Neural cell (in vitro differentiated cells): ENCODE measurements around the gene PARVB. TPM values are rescaled to one million over a fixed set of nuclear protein-coding genes. Genes with fewer than 3 reads are reported as not detected.

ENCODE experiments used
- H2AFZ ChIP-seq: fragments of 200-600, 300-800 bp; sonication (generic), shearing (Covaris generic); 2 replicates; pipeline ENCODE4 v1.6.0; 2014; ENCODE audit warnings: low read depth, mild to moderate bottlenecking, antibody characterized with exemption, low read length, moderate library complexity
- H3F3A ChIP-seq: fragments of 200-600 bp; shearing (Covaris generic); 2 replicates; pipeline ENCODE4 v1.6.1; 2016; ENCODE audit warnings: mild to moderate bottlenecking, moderate library complexity, mixed read lengths, antibody characterized with exemption, low read length; ENCODE audit not compliant: insufficient read depth, poor library complexity, severe bottlenecking
- H3K27ac ChIP-seq: fragments of 200-600, 300-800 bp; sonication (generic), shearing (Covaris generic); 2 replicates; pipeline ENCODE4 v1.5.1; 2014; ENCODE audit warnings: mild to moderate bottlenecking, low read length, moderate library complexity
- H3K27me3 ChIP-seq: fragments of 300-800, 200-600 bp; sonication (generic), shearing (Covaris generic); 2 replicates; pipeline ENCODE4 v1.6.0; 2014; ENCODE audit warnings: mild to moderate bottlenecking, low read depth, low read length, moderate library complexity; ENCODE audit not compliant: insufficient read depth
- H3K36me3 ChIP-seq: fragments of 300-800, 200-600 bp; sonication (generic), shearing (Covaris generic); 2 replicates; pipeline ENCODE4 v1.5.1; 2014; ENCODE audit warnings: mild to moderate bottlenecking, antibody characterized with exemption, low read length, moderate library complexity; ENCODE audit not compliant: insufficient read depth
- H3K4me2 ChIP-seq: fragments of 300-800, 200-600 bp; sonication (generic), shearing (Covaris generic); 2 replicates; pipeline ENCODE4 v1.6.0; 2014; ENCODE audit warnings: mild to moderate bottlenecking, low read length
- H3K4me3 ChIP-seq: fragments of 300-800, 200-600 bp; sonication (generic), shearing (Covaris generic); 2 replicates; pipeline ENCODE4 v1.5.1; 2014; ENCODE audit warnings: mild to moderate bottlenecking, low read length, moderate library complexity
- H3K79me2 ChIP-seq: fragments of 200-600 bp; shearing (Covaris generic); replicated peaks from 2 replicates; pipeline ENCODE4 v1.6.0; 2014; ENCODE audit warnings: mild to moderate bottlenecking, low read length, moderate library complexity; ENCODE audit not compliant: insufficient read depth
- H3K9ac ChIP-seq: fragments of 300-800, 200-600 bp; sonication (generic), shearing (Covaris generic); 2 replicates; pipeline ENCODE4 v1.6.1; 2016; ENCODE audit warnings: mild to moderate bottlenecking, low read length, mixed read lengths
- H3K9me2 ChIP-seq: fragments of 200-600 bp; shearing (Covaris generic); 2 replicates; pipeline ENCODE4 v1.6.1; 2016; ENCODE audit warnings: mild to moderate bottlenecking, low read length, mixed read lengths; ENCODE audit not compliant: insufficient read depth
- H3K9me3 ChIP-seq: fragments of 200-600, 300-800 bp; sonication (generic), shearing (Covaris generic); 2 replicates; pipeline ENCODE4 v1.6.1; 2016; ENCODE audit warnings: mild to moderate bottlenecking, mixed run types, low read length, moderate library complexity, mixed read lengths
- H4K20me1 ChIP-seq: fragments of 200-600 bp; shearing (Covaris generic); 2 replicates; pipeline ENCODE4 v1.6.1; 2016; ENCODE audit warnings: mild to moderate bottlenecking, mixed run types; ENCODE audit not compliant: insufficient read depth
- EP300 ChIP-seq: fragments of 450-650 bp; conservative IDR thresholded peaks from 2 replicates; pipeline ENCODE4 v1.6.1; 2014; ENCODE audit warnings: antibody characterized with exemption, mild to moderate bottlenecking, moderate library complexity; ENCODE audit not compliant: poor library complexity, severe bottlenecking
- EZH2 ChIP-seq: fragments of 200-600, 300-800 bp; shearing (Covaris generic), sonication (generic); IDR thresholded peaks from 2 replicates; pipeline ENCODE4 v1.6.1; 2014; ENCODE audit warnings: antibody characterized with exemption, low read length, borderline replicate concordance, mild to moderate bottlenecking; ENCODE audit not compliant: insufficient read depth, poor library complexity, severe bottlenecking
- MXI1 ChIP-seq: fragments of 450-650 bp; conservative IDR thresholded peaks from 2 replicates; pipeline ENCODE4 v1.6.1; 2014; ENCODE audit warnings: antibody characterized with exemption, mild to moderate bottlenecking; ENCODE audit not compliant: poor library complexity, severe bottlenecking
- POLR2AphosphoS5 ChIP-seq: IDR thresholded peaks from 2 replicates; pipeline ENCODE4 v1.6.1; 2012
- RAD21 ChIP-seq: fragments of 450-650 bp; conservative IDR thresholded peaks from 2 replicates; pipeline ENCODE4 v1.6.1; 2014; ENCODE audit warnings: antibody characterized with exemption, mild to moderate bottlenecking, moderate library complexity
- SMC3 ChIP-seq: fragments of 450-650 bp; conservative IDR thresholded peaks from 2 replicates; pipeline ENCODE4 v1.6.1; 2014; ENCODE audit warnings: antibody characterized with exemption, mild to moderate bottlenecking, moderate library complexity; ENCODE audit not compliant: poor library complexity
- TAF1 ChIP-seq: IDR thresholded peaks from 2 replicates; pipeline ENCODE4 v1.6.1; 2012; ENCODE audit warnings: low read depth
- polyA plus RNA-seq: library from polyadenylated mRNA; depleted of rRNA; stranded (reverse); fragments of >200 nt; gene quantifications from 2 replicates; pipeline ENCODE4 v1.2.3, GENCODE V29; 2014
- TF ChIP-seq, protein P1 (sequence below): IDR thresholded peaks from 2 replicates; pipeline ENCODE4 v1.6.1; 2012; ENCODE audit warnings: borderline replicate concordance
- TF ChIP-seq, protein P2 (sequence below): fragments of 450-650 bp; IDR thresholded peaks from 2 replicates; pipeline ENCODE4 v1.5.1; 2014; ENCODE audit warnings: antibody characterized with exemption, mild to moderate bottlenecking, moderate library complexity; ENCODE audit not compliant: poor library complexity, severe bottlenecking

The PARVB gene
- polyA plus RNA-seq, 1 donor from 2014 or later, result 1.2 TPM

DNA sequence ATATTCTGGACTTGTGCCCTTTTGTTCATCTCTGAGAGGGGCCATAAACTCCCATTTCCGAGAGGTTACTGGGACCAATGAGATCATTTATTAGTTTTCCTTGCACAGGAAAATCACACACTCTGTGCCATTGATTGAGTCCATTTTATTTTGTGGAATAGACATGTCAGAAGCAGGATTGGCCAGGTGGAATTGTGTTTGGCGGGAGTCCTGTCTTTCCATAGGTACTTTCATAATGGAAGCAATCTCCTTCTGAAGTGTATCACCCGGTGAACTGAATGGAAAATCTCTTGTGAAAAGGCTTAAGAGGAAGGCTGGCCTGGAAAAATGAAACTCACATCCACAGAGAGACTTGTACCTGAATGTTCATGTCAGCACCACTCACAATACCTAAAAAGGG lies 93.6 kb downstream of the PARVB start:
- no peaks in the 10 kb centered on the region for H3K36me3 ChIP-seq
- H3K79me2 ChIP-seq, result no peaks in the 10 kb centered on the region
- no peak overlapping the region for H2AFZ ChIP-seq
- no peaks in the 10 kb centered on the region for H3K27me3 ChIP-seq
- no peak for TF ChIP-seq SMC3
- TF ChIP-seq, protein P1, sequence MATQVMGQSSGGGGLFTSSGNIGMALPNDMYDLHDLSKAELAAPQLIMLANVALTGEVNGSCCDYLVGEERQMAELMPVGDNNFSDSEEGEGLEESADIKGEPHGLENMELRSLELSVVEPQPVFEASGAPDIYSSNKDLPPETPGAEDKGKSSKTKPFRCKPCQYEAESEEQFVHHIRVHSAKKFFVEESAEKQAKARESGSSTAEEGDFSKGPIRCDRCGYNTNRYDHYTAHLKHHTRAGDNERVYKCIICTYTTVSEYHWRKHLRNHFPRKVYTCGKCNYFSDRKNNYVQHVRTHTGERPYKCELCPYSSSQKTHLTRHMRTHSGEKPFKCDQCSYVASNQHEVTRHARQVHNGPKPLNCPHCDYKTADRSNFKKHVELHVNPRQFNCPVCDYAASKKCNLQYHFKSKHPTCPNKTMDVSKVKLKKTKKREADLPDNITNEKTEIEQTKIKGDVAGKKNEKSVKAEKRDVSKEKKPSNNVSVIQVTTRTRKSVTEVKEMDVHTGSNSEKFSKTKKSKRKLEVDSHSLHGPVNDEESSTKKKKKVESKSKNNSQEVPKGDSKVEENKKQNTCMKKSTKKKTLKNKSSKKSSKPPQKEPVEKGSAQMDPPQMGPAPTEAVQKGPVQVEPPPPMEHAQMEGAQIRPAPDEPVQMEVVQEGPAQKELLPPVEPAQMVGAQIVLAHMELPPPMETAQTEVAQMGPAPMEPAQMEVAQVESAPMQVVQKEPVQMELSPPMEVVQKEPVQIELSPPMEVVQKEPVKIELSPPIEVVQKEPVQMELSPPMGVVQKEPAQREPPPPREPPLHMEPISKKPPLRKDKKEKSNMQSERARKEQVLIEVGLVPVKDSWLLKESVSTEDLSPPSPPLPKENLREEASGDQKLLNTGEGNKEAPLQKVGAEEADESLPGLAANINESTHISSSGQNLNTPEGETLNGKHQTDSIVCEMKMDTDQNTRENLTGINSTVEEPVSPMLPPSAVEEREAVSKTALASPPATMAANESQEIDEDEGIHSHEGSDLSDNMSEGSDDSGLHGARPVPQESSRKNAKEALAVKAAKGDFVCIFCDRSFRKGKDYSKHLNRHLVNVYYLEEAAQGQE, result no peak
- TF ChIP-seq EZH2, result no peak
- no peak for TF ChIP-seq EP300
- TF ChIP-seq POLR2AphosphoS5, result no peak
- TF ChIP-seq MXI1, result no peak
- TF ChIP-seq, protein P2, sequence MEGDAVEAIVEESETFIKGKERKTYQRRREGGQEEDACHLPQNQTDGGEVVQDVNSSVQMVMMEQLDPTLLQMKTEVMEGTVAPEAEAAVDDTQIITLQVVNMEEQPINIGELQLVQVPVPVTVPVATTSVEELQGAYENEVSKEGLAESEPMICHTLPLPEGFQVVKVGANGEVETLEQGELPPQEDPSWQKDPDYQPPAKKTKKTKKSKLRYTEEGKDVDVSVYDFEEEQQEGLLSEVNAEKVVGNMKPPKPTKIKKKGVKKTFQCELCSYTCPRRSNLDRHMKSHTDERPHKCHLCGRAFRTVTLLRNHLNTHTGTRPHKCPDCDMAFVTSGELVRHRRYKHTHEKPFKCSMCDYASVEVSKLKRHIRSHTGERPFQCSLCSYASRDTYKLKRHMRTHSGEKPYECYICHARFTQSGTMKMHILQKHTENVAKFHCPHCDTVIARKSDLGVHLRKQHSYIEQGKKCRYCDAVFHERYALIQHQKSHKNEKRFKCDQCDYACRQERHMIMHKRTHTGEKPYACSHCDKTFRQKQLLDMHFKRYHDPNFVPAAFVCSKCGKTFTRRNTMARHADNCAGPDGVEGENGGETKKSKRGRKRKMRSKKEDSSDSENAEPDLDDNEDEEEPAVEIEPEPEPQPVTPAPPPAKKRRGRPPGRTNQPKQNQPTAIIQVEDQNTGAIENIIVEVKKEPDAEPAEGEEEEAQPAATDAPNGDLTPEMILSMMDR, result no peak
- TF ChIP-seq TAF1, result no peak
- TF ChIP-seq RAD21, result no peak
- no peaks in the 10 kb centered on the region for H3K9me2 ChIP-seq
- H3K4me3 ChIP-seq, result no peak overlapping the region
- H4K20me1 ChIP-seq, result no peaks in the 10 kb centered on the region
- no peak overlapping the region for H3K9ac ChIP-seq
- no peaks in the 10 kb centered on the region for H3F3A ChIP-seq
- H3K27ac ChIP-seq, result no peak overlapping the region
- no peak overlapping the region for H3K4me2 ChIP-seq
- peaks cover 5% of the 10 kb centered on the region for H3K9me3 ChIP-seq

DNA sequence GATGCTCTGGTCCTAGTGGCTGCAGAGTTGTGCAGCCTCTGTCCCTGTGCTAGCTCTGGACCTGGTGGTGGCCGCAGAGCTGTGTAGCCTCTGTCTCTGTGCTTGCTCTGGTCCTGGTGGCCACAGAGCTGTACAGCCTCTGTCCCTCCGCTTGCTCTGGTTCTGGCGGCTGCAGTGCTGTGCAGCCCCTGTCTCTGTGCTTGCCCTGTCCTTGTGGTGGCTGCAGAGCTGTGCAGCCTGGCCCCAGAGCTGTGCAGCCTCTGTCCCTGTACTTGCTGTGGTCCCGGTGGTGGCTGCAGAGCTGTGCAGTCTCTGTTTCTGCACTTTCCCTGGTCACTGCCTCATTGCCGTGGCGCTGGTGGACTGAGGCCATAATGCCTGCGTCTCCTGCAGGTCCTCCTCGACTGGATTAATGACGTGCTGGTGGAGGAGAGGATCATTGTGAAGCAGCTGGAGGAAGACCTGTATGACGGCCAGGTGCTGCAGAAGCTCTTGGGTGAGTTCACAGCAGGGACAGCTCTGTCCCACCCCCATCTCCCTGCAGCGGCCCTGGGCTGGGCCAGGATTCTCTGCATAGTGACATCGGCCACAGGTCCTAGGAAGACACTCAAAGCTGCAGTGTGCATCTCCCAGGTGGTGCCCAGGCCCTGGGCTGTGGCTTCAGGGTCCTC lies 94.7 kb downstream of the PARVB start:
- no peak overlapping the region for H3K27ac ChIP-seq
- no peak overlapping the region for H2AFZ ChIP-seq
- no peak overlapping the region for H3K4me3 ChIP-seq
- no peaks in the 10 kb centered on the region for H3K36me3 ChIP-seq
- H3K79me2 ChIP-seq, result no peaks in the 10 kb centered on the region
- no peak overlapping the region for H3K9ac ChIP-seq
- H3F3A ChIP-seq, result no peaks in the 10 kb centered on the region
- no peaks in the 10 kb centered on the region for H3K9me2 ChIP-seq
- H4K20me1 ChIP-seq, result no peaks in the 10 kb centered on the region
- no peak overlapping the region for H3K4me2 ChIP-seq
- no peaks in the 10 kb centered on the region for H3K27me3 ChIP-seq
- peaks cover 5% of the 10 kb centered on the region for H3K9me3 ChIP-seq
- TF ChIP-seq SMC3, result no peak
- TF ChIP-seq, protein P1, result no peak
- no peak for TF ChIP-seq EP300
- no peak for TF ChIP-seq MXI1
- TF ChIP-seq TAF1, result no peak
- no peak for TF ChIP-seq RAD21
- TF ChIP-seq POLR2AphosphoS5, result no peak
